ENCODE data around the gene TRIM10.

TRIM10 gene, protein sequence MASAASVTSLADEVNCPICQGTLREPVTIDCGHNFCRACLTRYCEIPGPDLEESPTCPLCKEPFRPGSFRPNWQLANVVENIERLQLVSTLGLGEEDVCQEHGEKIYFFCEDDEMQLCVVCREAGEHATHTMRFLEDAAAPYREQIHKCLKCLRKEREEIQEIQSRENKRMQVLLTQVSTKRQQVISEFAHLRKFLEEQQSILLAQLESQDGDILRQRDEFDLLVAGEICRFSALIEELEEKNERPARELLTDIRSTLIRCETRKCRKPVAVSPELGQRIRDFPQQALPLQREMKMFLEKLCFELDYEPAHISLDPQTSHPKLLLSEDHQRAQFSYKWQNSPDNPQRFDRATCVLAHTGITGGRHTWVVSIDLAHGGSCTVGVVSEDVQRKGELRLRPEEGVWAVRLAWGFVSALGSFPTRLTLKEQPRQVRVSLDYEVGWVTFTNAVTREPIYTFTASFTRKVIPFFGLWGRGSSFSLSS

DNA sequence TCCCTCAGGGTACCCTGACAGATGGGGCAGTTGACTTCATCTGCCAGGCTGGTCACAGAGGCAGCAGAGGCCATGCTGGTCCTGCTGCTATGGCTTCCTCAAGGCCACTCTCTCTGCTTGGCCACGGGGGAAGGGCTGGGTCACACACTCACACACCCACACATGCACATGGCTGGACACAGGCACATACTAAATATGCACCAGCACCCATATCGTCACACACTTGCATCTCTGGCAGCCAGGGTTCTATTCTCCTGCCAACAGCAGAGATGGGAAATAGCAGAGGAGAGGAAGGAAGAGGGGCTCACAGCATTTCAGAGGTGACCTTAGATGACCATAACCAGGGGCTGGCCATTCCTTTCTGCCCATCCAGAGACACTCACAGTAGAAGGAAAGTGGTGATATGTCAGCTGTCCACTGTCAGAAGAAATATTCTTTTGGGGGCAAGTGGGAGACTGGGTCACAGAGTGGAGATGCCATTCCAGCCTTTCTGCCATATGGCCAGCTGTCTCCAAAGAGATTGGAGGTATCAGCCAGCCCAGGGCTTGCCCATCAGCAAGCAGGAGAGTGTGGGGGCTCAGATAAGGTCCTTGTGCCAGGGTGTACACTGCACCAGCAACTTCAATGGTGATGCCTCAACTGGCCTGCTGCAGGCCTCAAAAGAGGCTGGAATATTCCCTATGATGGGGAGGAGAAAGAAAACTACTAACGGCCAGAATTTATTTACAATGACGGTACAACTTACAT lies at the start of gene TRIM10:
Gene TRIM10 (minus strand): TSS at position 427 of the 747 bp plus-strand sequence. CDS start 353 bp downstream, at position 74.
- Histone ChIP-seq H4K20me1 (ENCODE audit: insufficient read depth) (no peaks in the 10 kb centered on the region), H3K9ac (no peak within 1 kb of the TSS), H3K4me1 (ENCODE audit: low read depth, poor library complexity, severe bottlenecking) (peaks cover 3% of the 10 kb centered on the region)

GRCh38 chr6:30207619-30208295 lies 46.7 kb upstream of the TRIM10 start:
- Histone ChIP-seq H3K4me1 (ENCODE audit: low read depth, poor library complexity, severe bottlenecking) (peaks cover 31% of the 10 kb centered on the region), H3K79me2 (ENCODE audit: insufficient read depth, low read depth) (peaks cover 77% of the 10 kb centered on the region), H4K20me1 (ENCODE audit: insufficient read depth) (peaks cover 14% of the 10 kb centered on the region), H3K27ac (no peak overlapping the region), H2AFZ (ENCODE audit: low read depth) (no peak overlapping the region), H3K4me2 (no peak overlapping the region), H3K9ac (no peak overlapping the region), H3K36me3 (ENCODE audit: insufficient read depth) (no peaks in the 10 kb centered on the region), H3K27me3 (ENCODE audit: insufficient read depth, low read depth) (no peaks in the 10 kb centered on the region), H3K4me3 (IDR thresholded peaks at IDR 0.05; ENCODE audit: insufficient read depth, low read depth, low read length) (no peak overlapping the region)
- no peak for TF ChIP-seq CTCF (conservative IDR thresholded peaks at IDR 0.05; ENCODE audit: low read depth, low read length)

More for the DNA sequence above, at the start of gene TRIM10:
- Histone ChIP-seq H3K27ac (no peak within 1 kb of the TSS), H3K36me3 (ENCODE audit: insufficient read depth) (no peaks in the 10 kb centered on the region), H3K27me3 (ENCODE audit: insufficient read depth, low read depth) (no peaks in the 10 kb centered on the region), H3K4me3 (IDR thresholded peaks at IDR 0.05; ENCODE audit: insufficient read depth, low read depth, low read length) (no peak within 1 kb of the TSS), H3K4me2 (no peak within 1 kb of the TSS), H3K79me2 (ENCODE audit: insufficient read depth, low read depth) (no peaks in the 10 kb centered on the region), H2AFZ (ENCODE audit: low read depth) (no peak within 1 kb of the TSS)
- TF ChIP-seq CTCF (conservative IDR thresholded peaks at IDR 0.05; ENCODE audit: low read depth, low read length) = no peak

- Histone ChIP-seq H3K4me1 (ENCODE audit: low read depth, poor library complexity, severe bottlenecking) (peaks cover 27% of the 10 kb centered on the region), H3K36me3 (ENCODE audit: insufficient read depth) (no peaks in the 10 kb centered on the region), H3K27me3 (ENCODE audit: insufficient read depth, low read depth) (no peaks in the 10 kb centered on the region), H3K79me2 (ENCODE audit: insufficient read depth, low read depth) (peaks cover 73% of the 10 kb centered on the region), H4K20me1 (ENCODE audit: insufficient read depth) (peaks cover 14% of the 10 kb centered on the region), H3K9ac (no peak overlapping the region), H3K4me3 (IDR thresholded peaks at IDR 0.05; ENCODE audit: insufficient read depth, low read depth, low read length) (no peak overlapping the region), H3K4me2 (no peak overlapping the region), H3K27ac (no peak overlapping the region), H2AFZ (ENCODE audit: low read depth) (no peak overlapping the region)
- no peak for TF ChIP-seq CTCF (conservative IDR thresholded peaks at IDR 0.05; ENCODE audit: low read depth, low read length)
Observed at GRCh38 chr6:30206799-30207618, 46.0 kb upstream of the TRIM10 start.

DNA sequence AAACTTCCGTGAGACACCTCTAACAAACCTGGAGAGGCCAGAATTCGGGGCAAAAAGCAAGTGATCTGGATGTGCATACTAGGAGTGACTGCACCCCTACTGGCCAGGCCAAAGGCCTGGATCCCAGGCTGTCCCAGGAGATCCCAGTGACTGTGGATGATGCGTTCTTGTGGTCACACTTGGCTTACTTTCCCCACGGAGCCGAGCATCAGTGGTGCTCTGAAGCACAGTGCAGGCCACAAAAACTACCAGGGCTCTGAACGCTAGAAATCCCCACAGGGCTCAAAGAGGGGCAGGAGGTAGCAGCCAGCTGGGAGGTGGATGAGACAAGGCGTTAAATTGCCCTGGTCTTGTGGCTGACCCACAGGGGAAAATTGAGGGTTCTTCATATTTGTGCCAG lies 45.1 kb upstream of the TRIM10 start:
- H3K4me1 ChIP-seq (ENCODE audit: low read depth, poor library complexity, severe bottlenecking) = peaks cover 19% of the 10 kb centered on the region
- H3K9ac ChIP-seq = no peak overlapping the region
- no peaks in the 10 kb centered on the region for H3K27me3 ChIP-seq (ENCODE audit: insufficient read depth, low read depth)
- no peak overlapping the region for H3K4me3 ChIP-seq (IDR thresholded peaks at IDR 0.05; ENCODE audit: insufficient read depth, low read depth, low read length)
- no peak for TF ChIP-seq CTCF (conservative IDR thresholded peaks at IDR 0.05; ENCODE audit: low read depth, low read length)
- H4K20me1 ChIP-seq (ENCODE audit: insufficient read depth) = peaks cover 14% of the 10 kb centered on the region
- H3K36me3 ChIP-seq (ENCODE audit: insufficient read depth) = no peaks in the 10 kb centered on the region
- H3K4me2 ChIP-seq = no peak overlapping the region
- H3K27ac ChIP-seq = no peak overlapping the region
- H3K79me2 ChIP-seq (ENCODE audit: insufficient read depth, low read depth) = peaks cover 69% of the 10 kb centered on the region
- no peak overlapping the region for H2AFZ ChIP-seq (ENCODE audit: low read depth)

Data from KMS-11 (cell line).